Muscle of back (tissue), 13 donors: ENCODE measurements around the gene TPSAB1. TPM values are rescaled to one million over a fixed set of nuclear protein-coding genes. Genes with fewer than 3 reads are reported as not detected.
"Not testable (repeated sequence)": the region's sequence is repeated elsewhere in the genome, so short reads cannot be mapped to it uniquely, and the experiment has no call there.

Experiments
- DNase-seq, 3 donors: peaks; one replicate each; pipeline versions ENCODE4 v3.0.0 to v3.0.0-alpha.2; 2013
- long read RNA-seq, 9 donors: transcript quantifications; one replicate each; lab custom pipeline, GENCODE V29; 2026
- polyA plus RNA-seq, 10 donors: library from polyadenylated mRNA; unstranded; fragments of 120-200 nt; gene quantifications; one replicate each; pipeline ENCODE4 v1.2.1, GENCODE V29; 2013; ENCODE audit not compliant: insufficient read length in 10 of 10

Gene TPSAB1
- 1 to 10 TPM in 9 of 10 donors, under 1 TPM in 1; 0.67 to 7.3 (median 2.6) TPM for polyA plus RNA-seq
- long read RNA-seq, donor 1, partial matches to known transcripts: 0 of 2 reads
- long read RNA-seq, donor 1, other reads (novel, unspliced or antisense): 0 of 2 reads
- long read RNA-seq, donor 2: 0 reads
- long read RNA-seq, donor 3: 0 reads
- long read RNA-seq, donor 4: 0 reads
- long read RNA-seq, donor 5, partial matches to known transcripts: 0 of 3 reads
- long read RNA-seq, donor 5, other reads (novel, unspliced or antisense): 0 of 3 reads
- long read RNA-seq, donor 6, partial matches to known transcripts: 0 of 2 reads
- long read RNA-seq, donor 6, other reads (novel, unspliced or antisense): 0 of 2 reads
- long read RNA-seq, donor 7: 0 reads
- long read RNA-seq, donor 8: 0 reads
- long read RNA-seq, donor 9: 0 reads

DNA sequence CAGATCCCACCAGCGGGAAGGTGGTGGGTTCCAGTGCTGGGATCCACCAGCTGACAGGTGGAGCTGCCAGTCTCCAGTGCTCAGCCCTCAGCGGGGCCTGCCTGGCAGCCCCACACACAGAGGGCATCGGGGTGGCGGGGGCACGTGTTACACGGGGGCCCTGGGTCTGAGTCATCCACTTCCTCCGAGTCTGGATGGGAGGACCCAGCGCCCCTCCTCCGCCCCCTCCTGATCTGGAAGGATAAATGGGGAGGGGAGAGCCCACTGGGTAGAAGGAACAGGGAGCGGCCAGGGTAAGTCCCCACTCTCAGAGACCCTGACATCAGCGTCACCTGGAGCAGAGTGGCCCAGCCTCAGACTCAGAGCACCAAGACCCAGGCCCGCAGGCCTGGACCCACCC is at the start of gene TPSAB1:
TPSAB1 (plus strand) TSS at position 270 of the 400 bp plus-strand sequence. CDS start 234 bp downstream, outside the sequence.
- not testable (repeated sequence) for DNase-seq

GRCh38 chr16:1190789-1191188 is 49.7 kb upstream of the TPSAB1 start:
- not testable (repeated sequence) for DNase-seq

DNA sequence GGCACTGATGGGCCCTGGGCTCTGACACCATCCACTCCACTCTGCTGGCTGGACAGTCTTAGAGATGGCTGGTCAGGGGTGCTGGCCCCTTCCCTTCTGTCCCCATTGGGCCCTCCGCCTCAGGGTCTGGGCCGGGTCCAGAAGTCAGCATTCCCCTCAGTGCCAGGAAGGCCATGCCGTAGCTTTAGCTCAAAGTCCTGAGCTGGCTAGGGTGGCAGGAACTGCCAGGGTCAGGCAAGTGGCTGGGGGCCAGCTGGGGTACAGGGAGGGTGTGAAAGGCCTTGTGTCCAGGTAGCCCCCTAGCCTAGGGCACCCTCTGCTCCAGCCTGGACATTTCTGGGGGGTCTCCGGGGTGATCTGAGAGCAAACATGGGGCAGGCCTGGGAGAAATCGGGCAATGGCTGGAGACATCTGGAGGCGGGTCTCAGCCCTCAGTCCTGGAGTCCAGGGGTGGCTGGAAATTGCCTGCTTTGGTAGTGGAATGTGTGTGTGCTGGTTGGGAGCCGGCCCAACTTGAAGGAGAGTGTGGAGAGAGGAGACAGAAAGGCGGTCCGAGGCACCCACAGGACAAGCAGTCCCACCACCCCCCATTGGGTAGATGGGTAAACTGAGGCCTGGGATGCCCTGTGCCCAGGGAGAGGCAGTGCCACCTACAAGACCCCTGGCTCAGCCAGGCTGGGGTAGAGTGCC is 48.0 kb upstream of the TPSAB1 start:
- DNase-seq: no peak

- no peak for DNase-seq
Measured at GRCh38 chr16:1193143-1193824, 47.2 kb upstream of the TPSAB1 start.

GRCh38 chr16:1193825-1194581 is 46.5 kb upstream of the TPSAB1 start:
- DNase-seq: no peak

- peak in 2 of 3 donors; percentile 12 to 32 for DNase-seq
Measured at GRCh38 chr16:1194665-1195392, 45.7 kb upstream of the TPSAB1 start.

- no peak for DNase-seq
Measured at GRCh38 chr16:1195393-1195666, 45.2 kb upstream of the TPSAB1 start.

- DNase-seq: no peak
Measured at GRCh38 chr16:1196494-1196893, 44.0 kb upstream of the TPSAB1 start.

- no peak for DNase-seq
Measured at GRCh38 chr16:1197237-1197866, 43.2 kb upstream of the TPSAB1 start.

DNA sequence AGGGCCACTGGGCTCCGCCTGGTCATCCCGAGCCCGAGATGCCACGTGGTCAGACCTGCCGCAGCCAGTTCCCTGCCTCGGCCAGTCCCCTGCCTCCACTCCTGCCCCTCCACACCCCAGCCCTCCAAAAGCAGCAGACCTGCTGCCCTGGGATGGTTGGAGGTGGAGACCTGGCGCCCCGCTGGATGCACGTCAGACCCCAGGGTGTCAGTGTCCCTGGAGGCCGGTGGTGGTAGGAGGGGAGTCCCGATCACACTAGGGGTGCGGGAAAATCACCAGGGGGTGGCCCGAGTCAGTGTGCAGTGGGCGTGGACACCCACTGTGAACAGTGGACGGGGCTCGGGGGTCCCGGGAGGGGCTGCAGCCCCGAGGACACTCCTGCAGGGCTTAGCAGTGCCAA is 42.3 kb upstream of the TPSAB1 start:
- no peak for DNase-seq

DNA sequence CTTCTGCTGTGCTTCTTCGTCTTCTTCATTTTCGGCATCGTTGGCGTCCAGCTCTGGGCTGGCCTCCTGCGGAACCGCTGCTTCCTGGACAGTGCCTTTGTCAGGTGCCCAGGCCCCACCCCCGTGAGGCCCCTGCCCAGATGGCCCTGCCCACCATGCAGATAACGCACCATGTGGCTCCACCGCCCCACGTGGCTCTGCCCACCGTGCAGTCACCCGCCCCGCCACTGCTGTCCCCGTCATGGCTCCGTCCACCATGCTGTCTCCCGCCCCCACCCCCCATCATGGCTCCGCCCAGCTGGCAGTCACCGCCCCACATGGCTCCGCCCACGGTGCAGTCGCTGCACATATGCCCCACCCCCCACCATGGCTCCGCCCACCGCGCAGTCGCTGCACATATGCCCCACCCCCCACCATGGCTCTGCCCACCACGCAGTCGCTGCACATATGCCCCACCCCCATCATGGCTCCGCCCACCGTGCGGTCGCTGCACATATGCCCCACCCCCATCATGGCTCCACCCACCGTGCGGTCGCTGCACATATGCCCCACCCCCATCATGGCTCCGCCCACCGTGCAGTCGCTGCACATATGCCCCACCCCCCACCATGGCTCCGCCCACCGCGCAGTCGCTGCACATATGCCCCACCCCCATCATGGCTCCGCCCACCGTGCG is 41.7 kb upstream of the TPSAB1 start:
- not testable (repeated sequence) for DNase-seq

GRCh38 chr16:1199347-1200013 is 41.0 kb upstream of the TPSAB1 start:
- no peak for DNase-seq

DNA sequence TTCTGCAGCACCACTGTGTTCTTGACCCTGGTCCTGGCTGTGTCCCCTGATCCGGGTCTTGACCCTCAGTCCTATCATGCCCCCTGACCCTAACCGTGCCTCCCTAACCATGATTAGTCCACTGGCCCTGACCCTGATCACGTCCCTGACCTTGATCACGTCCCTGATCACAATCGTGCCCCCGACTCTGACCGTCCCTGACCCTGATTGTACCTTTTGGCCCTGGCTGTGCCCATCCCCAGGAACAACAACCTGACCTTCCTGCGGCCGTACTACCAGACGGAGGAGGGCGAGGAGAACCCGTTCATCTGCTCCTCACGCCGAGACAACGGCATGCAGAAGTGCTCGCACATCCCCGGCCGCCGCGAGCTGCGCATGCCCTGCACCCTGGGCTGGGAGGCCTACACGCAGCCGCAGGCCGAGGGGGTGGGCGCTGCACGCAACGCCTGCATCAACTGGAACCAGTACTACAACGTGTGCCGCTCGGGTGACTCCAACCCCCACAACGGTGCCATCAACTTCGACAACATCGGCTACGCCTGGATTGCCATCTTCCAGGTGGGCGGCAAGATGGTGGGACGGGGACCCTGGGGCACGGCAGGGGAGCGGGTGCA is 40.4 kb upstream of the TPSAB1 start:
- DNase-seq: no peak

DNA sequence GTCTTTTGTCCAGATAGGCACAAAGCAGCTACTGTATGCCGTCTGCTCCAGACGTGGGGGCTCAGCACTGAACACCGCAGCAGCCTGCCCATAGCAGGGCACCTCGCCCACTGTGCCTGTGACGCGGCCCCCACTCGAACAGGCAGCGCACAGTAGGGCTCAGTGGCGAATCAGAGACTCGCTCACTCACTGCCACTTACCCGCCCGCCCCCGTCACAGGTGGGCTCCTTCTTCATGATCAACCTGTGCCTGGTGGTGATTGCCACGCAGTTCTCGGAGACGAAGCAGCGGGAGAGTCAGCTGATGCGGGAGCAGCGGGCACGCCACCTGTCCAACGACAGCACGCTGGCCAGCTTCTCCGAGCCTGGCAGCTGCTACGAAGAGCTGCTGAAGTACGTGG is 39.1 kb upstream of the TPSAB1 start:
- no peak for DNase-seq

- DNase-seq: no peak
Measured at GRCh38 chr16:1202274-1202673, 38.2 kb upstream of the TPSAB1 start.

- DNase-seq: no peak
Measured at GRCh38 chr16:1204933-1205332, 35.6 kb upstream of the TPSAB1 start.

DNA sequence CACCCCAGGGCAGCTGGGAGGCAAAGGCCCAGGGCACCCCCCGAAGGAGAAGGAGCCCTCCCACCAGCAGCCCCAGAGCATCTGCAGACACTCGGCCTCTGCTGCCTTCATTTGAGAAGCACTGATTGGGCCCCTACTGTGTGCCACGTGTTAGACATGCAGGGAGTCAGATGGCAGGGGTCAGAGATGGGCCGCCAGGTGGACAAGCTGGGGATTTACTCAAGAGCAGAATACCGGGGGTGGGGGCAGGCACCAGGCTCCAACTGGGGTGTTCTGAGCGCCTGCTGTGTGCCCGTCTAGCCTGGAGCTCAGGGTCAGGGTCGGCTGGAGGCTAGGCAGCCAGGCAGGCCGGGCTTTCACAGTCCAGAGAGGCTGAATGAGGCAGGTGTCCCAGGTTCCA is 34.2 kb upstream of the TPSAB1 start:
- DNase-seq: no peak

DNA sequence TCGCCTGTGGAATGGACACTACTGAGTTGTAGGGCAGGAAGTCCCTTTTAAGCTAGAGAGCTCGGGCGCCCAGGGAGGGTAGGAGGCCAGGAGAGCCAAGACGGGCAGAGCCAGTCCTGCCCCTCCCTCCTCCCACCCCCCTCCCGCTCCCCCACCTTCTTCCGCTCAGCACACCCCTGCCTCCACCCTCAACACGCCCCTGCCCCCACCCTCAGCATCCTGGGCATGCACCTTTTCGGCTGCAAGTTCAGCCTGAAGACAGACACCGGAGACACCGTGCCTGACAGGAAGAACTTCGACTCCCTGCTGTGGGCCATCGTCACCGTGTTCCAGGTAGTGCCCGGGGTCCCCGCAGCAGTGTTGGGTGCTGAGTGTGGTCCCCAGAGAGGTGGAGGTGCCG is 33.7 kb upstream of the TPSAB1 start:
- no peak for DNase-seq

DNA sequence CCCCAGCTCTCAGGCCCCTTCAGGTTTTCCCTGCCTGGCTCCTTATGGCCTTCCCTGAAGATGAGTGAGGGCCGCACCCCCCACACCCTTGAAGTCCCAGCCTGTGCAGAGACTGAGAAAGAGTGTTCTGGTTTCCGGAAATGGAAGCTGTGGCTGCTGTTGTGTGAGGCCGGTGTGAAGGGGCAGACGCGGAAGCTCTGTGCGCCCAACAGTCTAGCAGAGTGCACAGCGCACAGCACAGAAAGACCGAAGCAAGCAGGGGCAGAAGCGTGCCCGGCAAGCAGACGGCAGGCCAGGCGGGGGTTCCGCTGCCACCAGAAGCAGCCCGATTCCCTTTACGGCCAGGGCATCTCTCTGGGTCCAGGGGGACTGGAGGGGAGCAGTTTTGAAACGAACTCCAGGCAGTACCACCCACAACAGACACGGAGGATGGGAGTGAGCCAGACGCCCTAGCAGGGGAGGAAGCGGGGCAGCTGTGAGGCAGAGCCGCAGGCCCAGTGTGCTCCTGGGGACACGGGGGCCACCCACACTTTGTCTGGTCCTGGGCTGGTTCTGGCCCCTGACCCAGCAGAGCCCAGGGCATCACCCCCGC is 32.2 kb upstream of the TPSAB1 start:
- DNase-seq: no peak
